Measurements from ENCODE around the gene NAXD. TPM values are rescaled to one million over a fixed set of nuclear protein-coding genes. Genes with fewer than 3 reads are reported as not detected.
"Not testable (repeated sequence)": the region's sequence is repeated elsewhere in the genome, so short reads cannot be mapped to it uniquely, and the experiment has no call there.

The NAXD gene
- 10 to 100 TPM; 32.6 to 33.4 TPM for total RNA-seq
- polyA plus RNA-seq, result 10 to 100 TPM; 20.4 TPM

DNA sequence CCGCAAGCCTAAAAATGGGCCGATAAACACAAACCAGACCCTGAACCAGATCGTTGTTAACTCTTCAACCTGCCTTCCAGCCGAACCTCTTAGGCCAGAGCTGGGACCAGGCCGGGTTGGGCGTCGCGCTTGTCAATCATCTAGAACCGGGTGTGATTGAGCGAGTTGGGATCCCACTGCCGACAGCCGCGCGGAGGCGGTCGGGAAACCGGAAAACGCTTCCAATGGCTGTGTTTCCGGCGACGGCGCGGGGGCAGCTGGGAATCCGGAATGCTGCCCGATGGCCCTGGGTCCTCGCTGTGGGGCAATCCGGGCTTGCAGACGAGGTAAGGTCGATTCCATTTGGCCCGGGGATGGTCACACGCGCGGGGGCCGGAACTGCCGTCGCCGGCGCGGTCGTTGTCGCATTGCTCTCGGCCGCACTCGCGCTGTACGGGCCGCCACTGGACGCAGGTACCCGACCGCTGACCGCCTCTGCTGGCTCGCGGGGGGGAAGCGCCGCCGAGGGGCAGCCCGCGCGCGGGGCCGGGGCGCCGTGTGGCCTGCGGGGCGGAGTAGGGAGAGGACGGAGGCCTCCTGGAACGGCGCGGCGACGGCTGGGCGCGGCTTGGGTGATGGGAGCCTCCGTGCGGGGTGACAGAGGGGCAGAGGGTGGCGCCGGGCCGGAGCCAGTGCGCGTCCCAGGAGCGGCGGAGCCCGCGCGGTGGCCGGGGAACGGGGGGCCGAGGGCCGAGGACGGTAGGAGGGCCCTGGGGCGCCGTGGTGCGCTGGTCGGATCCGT, at the start of gene NAXD:
NAXD (plus strand) TSS at position 224 of the 781 bp plus-strand sequence; CDS start at position 281, 57 bp downstream.
- intact Hi-C loops (cut with micrococcal nuclease), result loop anchor here (1.0 to 10.0 kb wide), 3 partner anchors 100 to 299 kb away; partner anchors contain the start of gene ANKRD10
- Histone ChIP-seq H3K36me3 (ENCODE audit: insufficient read depth, low read length) (no peaks in the 10 kb centered on the region), H3K27ac (ENCODE audit: low read depth, low read length) (peak within 1 kb of the TSS; percentile 47), H3K4me3 (ENCODE audit: low read length in 2 of 2) (peak within 1 kb of the TSS; percentile 53 to 67), H3K4me1 (ENCODE audit: insufficient read depth, low read length) (peaks cover 17% of the 10 kb centered on the region), H3K9me3 (ENCODE audit: control insufficient read depth in 1 of 2, low read length in 2 of 2) (no peaks in the 10 kb centered on the region), H3K27me3 (ENCODE audit: insufficient read depth, low read length) (no peaks in the 10 kb centered on the region)
- Mint-ChIP-seq H3K4me3 (peak within 1 kb of the TSS; percentile 88 to 96 (median 94)), H3K4me1 (peaks cover 28 to 47% (median 40%) of the 10 kb centered on the region in 4 donors), H3K27ac (peak within 1 kb of the TSS; percentile 71 to 98 (median 93)), H3K9me3 (peaks cover 0 to 2% (median 0%) of the 10 kb centered on the region in 8 donors), H3K27me3 (no peaks in the 10 kb centered on the region), H3K36me3 (peaks cover 0 to 7% of the 10 kb centered on the region in 2 donors)
- peak; percentile 71 to 75 (median 73) for DNase-seq
- ChIA-PET CTCF (ENCODE audit: partially characterized antibody) (no interaction called here), POLR2A (ENCODE audit: partially characterized antibody) (interaction anchor here (0.8 to 2.6 kb wide), 7 partner anchors 14 to 300 kb away, joined by 3 to 28 read pairs (median 4); partner anchors contain the start of gene ING1)

DNA sequence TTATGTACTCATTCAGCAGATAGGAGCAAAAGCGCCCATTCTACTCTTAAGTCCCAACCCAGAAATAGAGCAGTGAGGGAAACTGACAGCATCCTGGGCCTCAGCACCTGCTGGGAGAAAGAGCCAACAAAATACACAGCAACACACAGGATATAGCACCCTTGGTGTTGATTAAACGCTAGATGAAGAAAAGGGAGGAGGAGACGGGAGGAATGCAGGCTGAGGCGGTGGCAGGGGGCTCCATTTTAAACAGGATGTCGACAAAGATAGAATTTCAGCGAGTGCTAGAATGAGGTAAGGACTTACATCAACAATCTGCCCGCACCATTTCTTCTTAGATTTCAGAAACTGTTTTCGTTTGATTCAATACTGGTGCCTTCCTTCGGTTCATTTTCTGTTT, 49.2 kb upstream of the NAXD start:
- H3K4me1 ChIP-seq (ENCODE audit: insufficient read depth, low read length), result peaks cover 10% of the 10 kb centered on the region
- Mint-ChIP-seq H3K4me3 (no peak overlapping the region), H3K27ac (no peak overlapping the region), H3K4me1 (peaks cover 4 to 29% (median 11%) of the 10 kb centered on the region in 4 donors), H3K36me3 (peaks cover 0 to 4% of the 10 kb centered on the region in 2 donors), H3K9me3 (no peaks in the 10 kb centered on the region), H3K27me3 (peaks cover 6 to 13% of the 10 kb centered on the region in 2 donors)
- no peak for DNase-seq
- H3K27me3 ChIP-seq (ENCODE audit: insufficient read depth, low read length), result no peaks in the 10 kb centered on the region
- no peak overlapping the region for H3K4me3 ChIP-seq (ENCODE audit: low read length in 2 of 2)
- no peak overlapping the region for H3K27ac ChIP-seq (ENCODE audit: low read depth, low read length)
- ChIA-PET POLR2A (ENCODE audit: partially characterized antibody) (no interaction called here), CTCF (ENCODE audit: partially characterized antibody) (no interaction called here)
- H3K36me3 ChIP-seq (ENCODE audit: insufficient read depth, low read length), result no peaks in the 10 kb centered on the region
- no peaks in the 10 kb centered on the region for H3K9me3 ChIP-seq (ENCODE audit: control insufficient read depth in 1 of 2, low read length in 2 of 2)
- intact Hi-C loops (cut with micrococcal nuclease), result no loop called here

DNA sequence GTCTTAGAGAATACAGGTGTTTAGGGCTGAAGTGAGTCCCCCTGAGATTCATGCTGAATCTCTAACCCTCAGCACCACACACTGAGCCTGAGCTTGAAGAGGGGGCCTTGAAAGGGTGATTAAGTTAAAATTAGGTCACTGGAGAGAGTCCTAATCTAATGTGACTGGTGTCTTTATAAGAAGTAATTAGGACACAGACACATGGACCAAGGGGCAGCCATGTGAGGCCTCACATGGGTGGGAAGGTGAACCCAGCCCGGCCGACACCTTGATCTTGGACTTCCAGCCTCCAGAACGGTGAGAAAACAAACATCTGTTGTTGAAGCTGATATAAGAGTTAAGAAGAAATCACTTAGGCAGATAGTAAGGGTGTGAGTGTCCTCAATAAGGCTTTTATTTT, 46.7 kb upstream of the NAXD start:
- Mint-ChIP-seq H3K9me3 (no peaks in the 10 kb centered on the region), H3K27ac (no peak overlapping the region), H3K36me3 (no peaks in the 10 kb centered on the region), H3K4me1 (peaks cover 1 to 11% (median 3%) of the 10 kb centered on the region in 4 donors), H3K27me3 (peaks cover 15 to 16% of the 10 kb centered on the region in 2 donors), H3K4me3 (no peak overlapping the region)
- H3K4me3 ChIP-seq (ENCODE audit: low read length in 2 of 2), result no peak overlapping the region
- DNase-seq, result no peak
- no peaks in the 10 kb centered on the region for H3K9me3 ChIP-seq (ENCODE audit: control insufficient read depth in 1 of 2, low read length in 2 of 2)
- H3K36me3 ChIP-seq (ENCODE audit: insufficient read depth, low read length), result no peaks in the 10 kb centered on the region
- intact Hi-C loops (cut with micrococcal nuclease), result no loop called here
- ChIA-PET POLR2A (ENCODE audit: partially characterized antibody) (no interaction called here), CTCF (ENCODE audit: partially characterized antibody) (no interaction called here)
- H3K27ac ChIP-seq (ENCODE audit: low read depth, low read length), result no peak overlapping the region
- no peaks in the 10 kb centered on the region for H3K4me1 ChIP-seq (ENCODE audit: insufficient read depth, low read length)
- H3K27me3 ChIP-seq (ENCODE audit: insufficient read depth, low read length), result no peaks in the 10 kb centered on the region

DNA sequence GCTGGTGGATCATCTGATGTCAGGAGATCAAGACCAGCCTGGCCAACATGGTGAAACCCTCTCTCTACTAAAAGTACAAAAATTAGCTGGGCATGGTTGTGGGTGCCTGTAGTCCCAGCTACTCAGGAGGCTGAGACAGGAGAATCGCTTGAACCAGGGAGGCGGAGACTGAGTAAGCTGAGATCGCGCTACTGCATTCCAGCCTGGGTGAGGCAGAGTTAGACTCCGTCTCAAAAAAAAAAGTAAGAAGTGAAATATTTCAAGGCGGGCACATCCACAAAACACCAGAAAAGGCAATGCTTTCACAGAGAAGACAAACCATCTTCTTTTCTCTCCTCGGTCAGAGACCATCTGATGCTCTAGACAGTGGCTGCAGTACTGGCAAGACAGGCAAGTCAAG, 45.4 kb upstream of the NAXD start:
- H3K4me3 ChIP-seq (ENCODE audit: low read length in 2 of 2); H3K9me3 ChIP-seq (ENCODE audit: control insufficient read depth in 1 of 2, low read length in 2 of 2); H3K36me3 ChIP-seq (ENCODE audit: insufficient read depth, low read length); H3K27ac Mint-ChIP-seq; H3K4me1 ChIP-seq (ENCODE audit: insufficient read depth, low read length); POLR2A ChIA-PET (ENCODE audit: partially characterized antibody); intact Hi-C loops (cut with micrococcal nuclease); DNase-seq; H3K27me3 ChIP-seq (ENCODE audit: insufficient read depth, low read length); CTCF ChIA-PET (ENCODE audit: partially characterized antibody); H3K9me3 Mint-ChIP-seq; H3K36me3 Mint-ChIP-seq; H3K27ac ChIP-seq (ENCODE audit: low read depth, low read length); H3K4me1 Mint-ChIP-seq: not testable (repeated sequence)
- Mint-ChIP-seq H3K27me3 (peaks cover 16 to 22% of the 10 kb centered on the region in 2 donors), H3K4me3 (peak overlapping the region in 1 of 8 donors; percentile 6)

DNA sequence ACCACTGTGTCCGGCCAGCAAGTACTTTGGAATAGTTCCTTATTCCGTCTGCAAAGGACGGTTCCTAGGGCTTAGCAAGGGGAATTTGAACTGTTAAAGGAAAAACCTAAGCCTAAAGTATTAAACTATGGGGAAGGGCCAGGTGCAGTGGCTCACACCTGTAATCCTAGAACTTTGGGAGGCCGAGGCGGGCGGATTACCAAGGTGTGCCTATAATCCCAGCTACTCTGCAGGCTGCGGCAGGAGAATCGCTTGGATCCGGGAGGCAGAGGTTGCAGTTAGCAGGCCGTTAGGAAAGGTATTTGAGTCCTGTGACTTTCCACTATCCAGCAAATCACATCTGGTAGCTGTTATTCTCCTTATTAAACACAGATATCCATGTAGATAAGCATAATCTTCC, 44.5 kb upstream of the NAXD start:
- no peak overlapping the region for H3K27ac Mint-ChIP-seq
- no peak overlapping the region for H3K4me3 ChIP-seq (ENCODE audit: low read length in 2 of 2)
- H3K36me3 Mint-ChIP-seq, result no peaks in the 10 kb centered on the region
- no peak overlapping the region for H3K4me3 Mint-ChIP-seq
- H3K4me1 ChIP-seq (ENCODE audit: insufficient read depth, low read length), result no peaks in the 10 kb centered on the region
- DNase-seq, result no peak
- no peaks in the 10 kb centered on the region for H3K36me3 ChIP-seq (ENCODE audit: insufficient read depth, low read length)
- peaks cover 25 to 28% of the 10 kb centered on the region in 2 donors for H3K27me3 Mint-ChIP-seq
- H3K27ac ChIP-seq (ENCODE audit: low read depth, low read length), result no peak overlapping the region
- ChIA-PET CTCF (ENCODE audit: partially characterized antibody) (no interaction called here), POLR2A (ENCODE audit: partially characterized antibody) (no interaction called here)
- H3K9me3 ChIP-seq (ENCODE audit: control insufficient read depth in 1 of 2, low read length in 2 of 2), result no peaks in the 10 kb centered on the region
- no peaks in the 10 kb centered on the region for H3K9me3 Mint-ChIP-seq
- peaks cover 4 to 7% (median 6%) of the 10 kb centered on the region in 4 donors for H3K4me1 Mint-ChIP-seq
- intact Hi-C loops (cut with micrococcal nuclease), result no loop called here
- H3K27me3 ChIP-seq (ENCODE audit: insufficient read depth, low read length), result peaks cover 3% of the 10 kb centered on the region

DNA sequence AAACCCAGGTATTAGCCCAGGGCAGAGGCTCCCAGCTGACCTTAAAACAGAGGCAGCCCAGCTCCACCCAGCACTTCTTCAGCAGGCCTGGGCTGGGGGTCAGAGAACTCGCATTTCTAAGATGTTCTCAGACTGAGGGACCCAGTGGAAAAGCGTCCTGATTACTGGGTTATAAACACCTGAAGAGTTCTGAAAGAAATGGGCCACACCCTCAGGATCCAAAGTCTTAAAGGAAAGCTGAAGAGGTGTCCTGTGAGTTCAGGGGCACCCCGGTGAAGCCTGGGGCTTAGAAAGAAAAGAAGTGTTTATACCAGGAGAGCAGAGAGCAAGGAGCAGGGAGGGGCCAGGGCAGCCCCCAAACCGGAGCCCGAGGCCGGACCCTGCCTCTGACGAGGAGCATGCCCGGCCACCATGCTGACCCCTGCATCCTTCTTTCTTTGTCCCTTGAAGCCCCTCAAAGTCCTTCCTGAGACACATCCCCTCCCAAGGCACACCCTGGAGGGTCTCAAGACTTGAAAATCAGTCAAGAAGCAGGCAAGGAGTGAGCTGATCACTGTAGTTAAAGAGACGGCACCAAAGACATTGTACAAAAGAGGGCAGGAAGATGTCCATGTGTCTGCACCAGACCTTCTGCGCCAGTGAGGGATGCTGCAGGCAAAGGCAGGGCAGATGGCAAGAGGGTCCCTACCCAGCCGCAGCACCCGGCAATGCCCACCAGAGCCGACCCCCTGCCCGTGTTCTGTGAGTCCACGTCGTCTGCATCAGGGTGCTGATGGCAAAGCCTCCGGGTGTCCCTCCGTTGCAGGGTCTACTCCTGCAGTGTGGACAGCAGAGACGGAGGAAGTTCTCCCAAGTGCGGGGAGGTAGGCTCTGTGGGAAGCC, 43.2 kb upstream of the NAXD start:
- no peak overlapping the region for H3K27ac ChIP-seq (ENCODE audit: low read depth, low read length)
- Mint-ChIP-seq H3K36me3 (no peaks in the 10 kb centered on the region), H3K27ac (no peak overlapping the region), H3K4me3 (no peak overlapping the region), H3K9me3 (no peaks in the 10 kb centered on the region), H3K4me1 (peaks cover 4 to 10% (median 7%) of the 10 kb centered on the region in 4 donors), H3K27me3 (peaks cover 30 to 34% of the 10 kb centered on the region in 2 donors)
- ChIA-PET CTCF (ENCODE audit: partially characterized antibody) (no interaction called here), POLR2A (ENCODE audit: partially characterized antibody) (no interaction called here)
- H3K4me1 ChIP-seq (ENCODE audit: insufficient read depth, low read length), result no peaks in the 10 kb centered on the region
- no peak overlapping the region for H3K4me3 ChIP-seq (ENCODE audit: low read length in 2 of 2)
- intact Hi-C loops (cut with micrococcal nuclease), result no loop called here
- no peaks in the 10 kb centered on the region for H3K36me3 ChIP-seq (ENCODE audit: insufficient read depth, low read length)
- no peaks in the 10 kb centered on the region for H3K9me3 ChIP-seq (ENCODE audit: control insufficient read depth in 1 of 2, low read length in 2 of 2)
- peaks cover 6% of the 10 kb centered on the region for H3K27me3 ChIP-seq (ENCODE audit: insufficient read depth, low read length)
- DNase-seq, result no peak

DNA sequence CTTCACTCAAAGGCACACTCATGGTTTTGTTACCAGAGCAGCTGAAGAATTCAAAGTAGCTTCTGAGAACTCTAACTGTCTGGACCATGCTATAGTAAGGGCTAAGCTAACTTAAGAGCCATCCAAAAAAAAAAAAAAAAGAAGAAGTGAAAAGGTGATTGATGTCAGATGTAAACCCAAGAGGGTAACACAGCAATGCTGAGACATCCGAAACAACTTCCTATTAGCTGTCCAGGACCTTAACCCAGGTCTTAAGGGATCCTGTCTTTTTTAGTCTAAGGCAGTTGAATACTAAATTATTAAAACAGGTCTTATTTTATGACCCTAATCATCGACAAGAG, 42.6 kb upstream of the NAXD start:
- POLR2A ChIA-PET (ENCODE audit: partially characterized antibody), result no interaction called here
- Mint-ChIP-seq H3K27ac (no peak overlapping the region), H3K27me3 (peaks cover 28 to 30% of the 10 kb centered on the region in 2 donors), H3K9me3 (no peaks in the 10 kb centered on the region), H3K4me3 (no peak overlapping the region), H3K4me1 (peaks cover 4 to 10% (median 7%) of the 10 kb centered on the region in 4 donors), H3K36me3 (no peaks in the 10 kb centered on the region)
- no peaks in the 10 kb centered on the region for H3K4me1 ChIP-seq (ENCODE audit: insufficient read depth, low read length)
- no peaks in the 10 kb centered on the region for H3K9me3 ChIP-seq (ENCODE audit: control insufficient read depth in 1 of 2, low read length in 2 of 2)
- H3K36me3 ChIP-seq (ENCODE audit: insufficient read depth, low read length), result no peaks in the 10 kb centered on the region
- H3K27ac ChIP-seq (ENCODE audit: low read depth, low read length), result no peak overlapping the region
- H3K4me3 ChIP-seq (ENCODE audit: low read length in 2 of 2), result no peak overlapping the region
- no peak for DNase-seq
- intact Hi-C loops (cut with micrococcal nuclease), result no loop called here
- CTCF ChIA-PET (ENCODE audit: partially characterized antibody), result no interaction called here
- peaks cover 6% of the 10 kb centered on the region for H3K27me3 ChIP-seq (ENCODE audit: insufficient read depth, low read length)

Measured in CD4-positive, alpha-beta memory T cell (primary cell).